GM12801 (cell line): ENCODE measurements around the gene DEFB132.

ENCODE experiments used
- CTCF ChIP-seq: IDR thresholded peaks from one replicate; pipeline ENCODE4 v1.5.1; 2011; ENCODE audit warnings: control low read depth; ENCODE audit not compliant: insufficient read length; ENCODE audit errors: extremely low read depth

The DEFB132 gene

GRCh38 chr20:221258-221830 is 36.2 kb upstream of the DEFB132 start:
- TF ChIP-seq CTCF = no peak

- TF ChIP-seq CTCF = no peak
These were observed 30.6 kb upstream of the DEFB132 start, which contains the start of gene DEFB129 for GRCh38 chr20:226958-227357. Gene DEFB129, plus strand, starts transcription at chr20:227258. Its CDS starts 31 bp downstream, at chr20:227289.

- TF ChIP-seq CTCF = no peak
These were observed 30.0 kb upstream of the DEFB132 start for GRCh38 chr20:227439-228105.

GRCh38 chr20:235891-236290 is 21.6 kb upstream of the DEFB132 start:
- TF ChIP-seq CTCF = no peak

- TF ChIP-seq CTCF = no peak
These were observed 20.0 kb upstream of the DEFB132 start for GRCh38 chr20:237489-237888.

GRCh38 chr20:237929-238328 is 19.6 kb upstream of the DEFB132 start:
- TF ChIP-seq CTCF = no peak

- TF ChIP-seq CTCF = no peak
These were observed 14.6 kb upstream of the DEFB132 start for GRCh38 chr20:242905-243304.
